Suprapubic skin (tissue), 4 donors: ENCODE data around the gene UBFD1. TPM values are rescaled to one million over a fixed set of nuclear protein-coding genes. Genes with fewer than 3 reads are reported as not detected.

Experiments used
- DNase-seq, 2 donors: peaks; one replicate each; pipeline ENCODE4 v3.0.0-alpha.2; 2019; ENCODE audit warnings: low spot score in 2 of 2
- H3K27ac ChIP-seq: fragments of 200-600 bp; sonication (generic); one replicate; pipeline ENCODE4 v1.5.1; 2019
- H3K27me3 ChIP-seq: fragments of 200-600 bp; sonication (generic); one replicate; pipeline ENCODE4 v1.5.1; 2019
- H3K36me3 ChIP-seq: fragments of 200-600 bp; sonication (generic); one replicate; pipeline ENCODE4 v1.5.1; 2019
- H3K4me1 ChIP-seq: fragments of 200-600 bp; sonication (generic); one replicate; pipeline ENCODE4 v1.5.1; 2019
- H3K4me3 ChIP-seq: fragments of 200-600 bp; sonication (generic); one replicate; pipeline ENCODE4 v1.5.1; 2019; ENCODE audit warnings: mild to moderate bottlenecking
- H3K9me3 ChIP-seq: fragments of 200-600 bp; sonication (generic); one replicate; pipeline ENCODE4 v1.5.1; 2019
- CTCF ChIP-seq, 2 donors: fragments of 200-600 bp in 1 of 2; fragments of 450-650 bp in 1 of 2; sonication (generic) in 1 of 2; IDR thresholded peaks; one replicate each; pipeline ENCODE4 v1.5.1; 2016 to 2019; ENCODE audit warnings: antibody characterized with exemption in 2 of 2, mild to moderate bottlenecking in 1 of 2, moderate library complexity in 1 of 2
- EP300 ChIP-seq: sonication (generic); formaldehyde crosslinking; IDR thresholded peaks from one replicate; pipeline ENCODE4 v1.6.1; 2017; ENCODE audit warnings: antibody characterized with exemption
- POLR2A ChIP-seq, 2 donors: fragments of 450-650 bp; IDR thresholded peaks; one replicate each; pipeline ENCODE4 v1.6.1; 2017; ENCODE audit warnings: antibody characterized with exemption in 2 of 2, mild to moderate bottlenecking in 2 of 2, moderate library complexity in 2 of 2
- POLR2AphosphoS5 ChIP-seq, 3 donors: sonication (generic); formaldehyde crosslinking; IDR thresholded peaks; one replicate each; pipeline ENCODE4 v1.6.1; 2017; ENCODE audit warnings: antibody characterized with exemption in 3 of 3
- WGBS: methylation state at CpG from one replicate; pipeline ENCODE4 v1.1.5; 2018; 5-methylcytosine and 5-hydroxymethylcytosine counted together
- total RNA-seq, 4 donors: library from RNA; depleted of rRNA; stranded (reverse); fragments of >200 nt; gene quantifications; one replicate each; pipeline ENCODE4 v1.1.0, GENCODE V29; 2016

Gene UBFD1
- total RNA-seq, 4 donors from 2014 or later, result 26.5 to 48.1 (median 39.4) TPM

- Histone ChIP-seq H3K4me1 (peaks cover 21% of the 10 kb centered on the region), H3K36me3 (peaks cover 36% of the 10 kb centered on the region), H3K9me3 (no peaks in the 10 kb centered on the region), H3K4me3 (no peak overlapping the region), H3K27me3 (no peaks in the 10 kb centered on the region), H3K27ac (no peak overlapping the region)
- 72% methylated on average over 3 of the region's 3 CpGs for WGBS
- TF ChIP-seq POLR2AphosphoS5 (IDR thresholded peaks at IDR 0.05) (no peak), POLR2A (IDR thresholded peaks at IDR 0.05) (no peak), CTCF (IDR thresholded peaks at IDR 0.05) (no peak), EP300 (no peak)
- no peak for DNase-seq
Observed at GRCh38 chr16:23554536-23554935, 3.0 kb upstream of the UBFD1 start.

GRCh38 chr16:23557779-23558702 lies 514 bp downstream of the UBFD1 start:
- Histone ChIP-seq H3K36me3 (peaks cover 27% of the 10 kb centered on the region), H3K27ac (peak overlapping the region; percentile 96), H3K4me3 (peak overlapping the region; percentile 99), H3K4me1 (peaks cover 21% of the 10 kb centered on the region), H3K9me3 (no peaks in the 10 kb centered on the region), H3K27me3 (no peaks in the 10 kb centered on the region)
- TF ChIP-seq POLR2A (IDR thresholded peaks at IDR 0.05) (peak in 1 of 2 donors; percentile 18), POLR2AphosphoS5 (IDR thresholded peaks at IDR 0.05) (no peak), CTCF (IDR thresholded peaks at IDR 0.05) (no peak)
- 2% methylated on average over 26 of the region's 60 CpGs for WGBS
- DNase-seq, result peak in 1 of 2 donors; percentile 74

DNA sequence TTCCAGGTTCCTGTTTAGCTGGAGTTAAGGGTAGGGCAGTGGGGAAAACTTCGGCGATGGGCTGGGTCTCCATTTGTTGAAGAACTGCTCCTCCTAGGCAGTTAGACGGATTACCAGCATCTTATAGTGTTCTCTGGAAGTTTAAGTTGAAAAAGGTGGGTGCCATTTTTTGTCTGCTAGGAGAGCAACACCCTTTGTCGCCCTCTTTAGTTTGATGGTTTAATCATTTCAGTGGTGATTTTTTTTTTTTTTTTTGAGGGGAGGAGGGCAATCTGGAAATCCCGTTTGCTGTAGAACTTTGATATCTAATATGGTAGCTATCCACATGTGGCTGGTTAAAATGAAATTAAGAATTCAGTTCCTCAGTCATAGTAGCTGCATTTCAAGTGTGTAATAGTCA lies 4.1 kb downstream of the UBFD1 start:
- TF ChIP-seq EP300 (no peak), CTCF (IDR thresholded peaks at IDR 0.05) (no peak), POLR2AphosphoS5 (IDR thresholded peaks at IDR 0.05) (no peak), POLR2A (IDR thresholded peaks at IDR 0.05) (no peak)
- peaks cover 60% of the 10 kb centered on the region for H3K36me3 ChIP-seq
- H3K4me3 ChIP-seq, result no peak overlapping the region
- no peak overlapping the region for H3K27ac ChIP-seq
- no peaks in the 10 kb centered on the region for H3K27me3 ChIP-seq
- H3K4me1 ChIP-seq, result peaks cover 24% of the 10 kb centered on the region
- DNase-seq, result no peak
- H3K9me3 ChIP-seq, result no peaks in the 10 kb centered on the region
- 79% methylated on average over 5 of the region's 5 CpGs for WGBS

DNA sequence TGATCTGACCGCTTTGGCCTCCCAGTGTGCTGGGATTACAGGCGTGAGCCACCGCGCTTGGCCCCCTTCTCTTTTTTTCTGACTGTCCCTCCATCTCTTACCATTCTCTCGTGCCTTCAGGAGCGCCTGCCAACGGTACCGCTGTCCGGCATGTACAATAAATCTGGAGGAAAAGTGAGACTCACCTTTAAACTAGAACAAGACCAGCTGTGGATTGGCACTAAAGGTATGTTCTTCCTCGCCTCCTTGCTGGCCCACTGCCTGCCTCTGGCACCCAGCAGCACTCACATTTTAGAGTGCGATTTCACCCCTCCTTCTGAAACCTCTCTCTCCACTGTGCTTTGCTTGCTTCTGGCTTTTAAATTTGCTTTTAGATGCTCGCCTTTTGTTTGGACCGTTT lies 5.0 kb downstream of the UBFD1 start:
- H3K27me3 ChIP-seq, result no peaks in the 10 kb centered on the region
- 89% methylated on average over 13 of the region's 13 CpGs for WGBS
- TF ChIP-seq EP300 (no peak), POLR2A (IDR thresholded peaks at IDR 0.05) (no peak), CTCF (IDR thresholded peaks at IDR 0.05) (no peak), POLR2AphosphoS5 (IDR thresholded peaks at IDR 0.05) (no peak)
- H3K36me3 ChIP-seq, result peaks cover 69% of the 10 kb centered on the region
- no peak for DNase-seq
- no peaks in the 10 kb centered on the region for H3K9me3 ChIP-seq
- no peak overlapping the region for H3K4me3 ChIP-seq
- no peak overlapping the region for H3K27ac ChIP-seq
- peaks cover 20% of the 10 kb centered on the region for H3K4me1 ChIP-seq

DNA sequence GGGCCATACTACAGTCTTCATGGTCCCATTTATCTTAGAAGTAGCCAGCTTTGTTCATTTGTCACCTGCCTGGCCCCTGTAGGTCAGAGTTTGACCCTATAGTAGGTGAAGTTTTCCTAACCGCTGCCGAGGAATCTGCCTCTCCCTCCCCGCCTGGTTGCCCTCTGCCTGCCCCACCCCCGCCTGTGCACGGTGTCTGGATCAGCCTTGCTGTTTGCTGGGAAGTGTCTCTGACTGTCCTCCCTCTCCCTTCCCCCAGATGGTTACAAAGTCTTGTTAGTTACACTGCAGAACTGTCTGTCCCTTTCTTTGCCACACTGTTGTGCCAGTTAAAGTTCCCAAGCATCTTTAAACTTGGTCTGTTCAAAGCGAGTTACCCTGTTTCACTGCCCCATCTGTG lies 5.7 kb downstream of the UBFD1 start:
- TF ChIP-seq EP300, result no peak
- no peak for TF ChIP-seq POLR2A (IDR thresholded peaks at IDR 0.05)
- no peak for TF ChIP-seq CTCF (IDR thresholded peaks at IDR 0.05)
- TF ChIP-seq POLR2AphosphoS5 (IDR thresholded peaks at IDR 0.05), result no peak
- 90% methylated on average over 6 of the region's 6 CpGs for WGBS
- peaks cover 76% of the 10 kb centered on the region for H3K36me3 ChIP-seq

More for the DNA sequence above, 5.7 kb downstream of the UBFD1 start:
- Histone ChIP-seq H3K9me3 (no peaks in the 10 kb centered on the region), H3K27me3 (no peaks in the 10 kb centered on the region), H3K4me1 (peaks cover 17% of the 10 kb centered on the region), H3K27ac (no peak overlapping the region), H3K4me3 (no peak overlapping the region)
- no peak for DNase-seq
